SIG-M5 (cell line): ENCODE results near the gene GPR142.
"Not testable (repeated sequence)": the region's sequence is repeated elsewhere in the genome, so short reads cannot be mapped to it uniquely, and the experiment has no call there.

Experiments
- DNase-seq: peaks from one replicate; lab custom pipeline; 2025; lab: John Stamatoyannopoulos, UW

Gene GPR142

DNA sequence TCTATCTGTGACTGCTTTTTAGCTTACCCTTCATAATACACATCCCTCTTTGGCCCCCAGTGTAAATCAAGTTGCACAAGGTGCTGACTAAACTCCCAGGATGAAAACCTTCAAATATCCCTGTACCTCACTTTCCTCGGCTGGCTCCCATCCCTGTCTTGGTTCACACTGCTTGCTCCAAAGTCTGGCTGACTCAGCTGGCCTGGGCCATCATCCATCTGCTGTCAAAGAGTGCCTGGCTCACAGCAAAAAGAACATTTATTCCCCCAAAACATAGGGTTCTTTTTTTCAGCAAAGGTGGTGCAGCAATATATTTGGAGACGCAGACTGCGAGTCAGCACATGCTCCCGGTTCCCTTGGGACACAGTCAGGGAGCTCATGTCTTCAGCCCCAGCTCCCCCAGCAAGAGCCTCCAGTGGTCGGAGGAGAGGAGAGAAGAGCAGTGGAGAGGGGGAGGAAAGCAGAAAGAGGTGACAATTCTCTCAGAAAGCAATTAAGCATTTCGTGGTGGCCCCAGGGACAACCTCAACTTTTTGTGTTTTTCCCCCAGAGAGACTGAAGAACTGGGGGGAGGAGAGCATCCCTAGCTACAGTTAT lies 26.1 kb downstream of the GPR142 start:
- DNase-seq = no peak

DNA sequence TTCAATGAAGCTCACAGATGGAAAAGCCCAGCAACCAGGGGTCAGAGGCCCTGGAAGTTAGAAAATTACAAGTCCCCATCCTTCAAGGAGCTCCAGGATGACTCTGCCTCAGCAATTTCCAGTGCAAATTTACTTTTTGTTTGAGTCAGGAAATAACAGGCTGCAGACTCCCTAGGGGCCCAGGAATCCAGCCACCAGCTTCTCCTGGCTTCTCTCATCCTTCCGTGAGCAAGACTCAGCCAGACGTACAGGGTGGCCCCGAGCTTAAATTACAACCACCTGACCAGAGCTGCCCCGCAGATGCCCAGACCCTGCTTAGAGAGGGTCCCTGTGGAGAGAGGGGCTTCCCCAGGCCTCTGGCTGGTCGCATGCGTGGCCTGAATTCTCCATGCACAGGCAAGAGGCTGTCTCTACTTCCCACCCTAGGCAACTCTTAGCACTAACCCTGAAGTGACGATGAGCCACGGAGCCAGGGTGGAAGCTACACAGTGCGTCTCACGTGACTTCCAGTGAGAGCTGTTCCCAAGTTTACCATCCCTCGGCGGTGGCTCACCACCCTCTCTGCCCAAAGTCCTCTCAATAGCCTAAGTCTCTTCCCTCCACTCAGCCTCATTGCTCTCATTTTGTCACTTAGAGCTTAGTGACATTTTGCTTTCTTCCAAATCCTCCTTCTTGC lies 27.1 kb downstream of the GPR142 start:
- DNase-seq = no peak

DNA sequence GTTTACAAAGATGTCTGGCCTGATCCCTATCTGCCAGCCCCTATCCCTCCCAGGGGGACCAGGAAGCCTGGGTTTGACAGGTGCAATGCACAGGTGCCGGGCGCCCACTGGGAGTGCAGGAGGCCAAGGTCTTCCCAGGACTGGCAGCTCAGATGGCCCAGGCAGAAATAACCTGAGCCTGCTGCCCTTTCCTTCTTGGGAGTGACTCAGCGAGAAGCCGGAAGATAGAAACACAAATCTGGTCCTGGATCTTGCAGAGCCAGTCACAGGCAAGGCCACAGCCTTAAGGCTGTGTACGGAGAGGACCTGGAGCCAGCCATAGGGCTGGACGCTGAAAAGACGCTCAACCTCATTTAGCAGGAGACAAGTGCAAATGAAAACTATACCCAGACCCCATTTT lies 27.7 kb downstream of the GPR142 start:
- no peak for DNase-seq

DNA sequence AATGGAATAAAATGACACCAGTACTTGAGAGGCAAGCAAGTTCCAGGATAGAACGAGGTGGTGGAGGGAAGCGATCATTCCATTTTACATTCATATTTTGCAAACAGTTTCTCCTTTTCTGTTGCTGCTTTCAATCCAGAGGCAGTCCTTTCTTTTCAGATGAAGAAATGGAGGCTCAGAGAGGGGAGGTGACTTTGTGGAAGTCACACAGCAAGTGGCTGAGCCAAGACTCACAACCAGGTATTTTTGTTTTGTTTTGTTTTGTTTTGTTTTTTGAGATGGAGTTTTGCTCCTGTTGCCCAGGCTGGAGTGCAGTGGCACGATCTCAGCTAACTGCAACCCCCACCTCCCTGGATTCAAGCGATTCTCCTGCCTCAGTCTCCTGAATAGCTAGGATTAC lies 29.3 kb downstream of the GPR142 start:
- DNase-seq = no peak

DNA sequence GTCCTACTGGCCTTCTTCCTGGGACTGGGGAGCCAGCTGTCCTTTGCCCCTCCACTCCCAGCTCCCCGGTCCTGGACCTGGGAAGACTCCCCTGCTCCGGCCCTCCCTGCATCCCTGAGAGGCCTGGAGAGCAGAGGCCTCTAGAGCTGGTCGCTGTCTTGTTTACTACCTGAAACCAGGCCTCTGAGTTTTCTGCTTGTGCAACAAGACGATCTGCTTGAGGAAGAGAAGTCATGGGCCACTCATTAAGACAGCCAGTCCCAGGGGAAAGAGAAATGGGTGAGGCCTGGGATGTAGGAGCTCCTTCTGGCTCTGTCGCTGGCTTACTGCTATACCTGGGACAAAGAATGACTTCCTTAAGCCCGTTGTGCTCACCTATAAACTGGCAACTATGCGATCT lies 34.7 kb downstream of the GPR142 start:
- no peak for DNase-seq

DNA sequence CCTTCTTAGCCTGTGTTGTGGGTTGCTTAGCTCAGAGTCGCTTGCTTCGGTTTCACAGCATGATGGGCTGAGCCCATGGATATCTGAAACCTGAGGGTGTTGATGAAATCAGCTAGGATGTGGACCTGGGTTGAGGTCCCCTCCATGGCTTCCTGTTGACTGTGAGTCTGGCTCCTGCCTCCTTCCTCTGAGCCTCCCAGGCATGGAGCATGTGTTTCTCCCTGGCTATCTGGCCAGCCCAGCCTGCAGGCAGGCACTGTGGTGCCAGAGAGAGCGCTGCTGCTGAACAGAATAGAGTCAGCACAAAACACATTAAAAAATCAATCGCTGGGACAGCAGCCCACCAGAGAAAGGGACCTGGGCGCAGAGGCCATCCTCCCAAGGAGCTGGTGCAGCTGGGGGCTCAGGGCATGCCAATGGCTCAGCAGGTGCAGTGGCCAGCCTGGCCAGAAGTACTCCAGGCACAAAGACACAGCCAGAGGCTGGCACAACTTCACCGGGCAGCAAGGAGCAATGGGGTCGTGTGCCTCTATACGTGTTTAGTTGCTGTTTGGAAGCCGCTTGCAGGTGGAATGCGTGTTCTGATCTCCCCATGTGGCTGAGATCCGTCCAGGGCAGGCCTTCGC lies 36.3 kb downstream of the GPR142 start:
- no peak for DNase-seq

DNA sequence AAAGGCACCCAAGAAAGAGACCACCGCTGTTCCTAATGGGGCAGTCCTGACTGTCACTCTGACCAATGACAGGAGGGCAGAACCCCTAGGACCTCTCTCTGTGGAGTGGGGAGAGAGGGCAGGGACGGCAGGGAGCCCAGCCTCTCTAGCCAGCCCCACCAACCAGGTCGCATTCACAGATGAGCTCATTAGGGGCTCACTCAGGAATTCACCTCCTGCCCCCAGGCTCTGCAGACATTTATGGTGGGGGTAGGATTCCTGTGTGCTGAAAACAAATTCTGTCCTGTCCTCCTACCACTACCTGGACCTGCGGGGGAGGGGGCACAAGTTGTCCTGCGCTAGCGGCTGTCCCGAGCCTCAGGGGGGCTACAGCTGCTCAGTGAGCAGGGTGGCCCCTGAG lies 36.9 kb downstream of the GPR142 start:
- DNase-seq = no peak

DNA sequence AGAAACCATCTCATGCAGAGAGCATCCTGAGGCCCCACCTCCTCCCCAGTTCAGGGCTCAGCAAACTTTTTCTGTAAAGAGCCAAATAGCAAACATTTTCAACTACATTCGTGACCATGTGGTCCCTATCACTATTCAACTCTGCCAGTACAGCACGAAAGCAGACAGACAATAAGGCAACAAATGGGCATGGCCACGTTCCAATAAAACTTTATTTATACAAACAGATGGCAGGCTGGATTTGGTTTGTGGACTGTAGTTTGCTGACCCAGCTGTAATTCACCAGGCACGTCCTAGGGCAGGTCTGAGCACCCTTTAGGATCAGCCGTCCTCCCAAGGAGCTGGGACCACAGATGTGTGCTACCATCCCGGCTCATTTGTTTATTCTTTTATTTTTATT lies 37.5 kb downstream of the GPR142 start:
- no peak for DNase-seq

DNA sequence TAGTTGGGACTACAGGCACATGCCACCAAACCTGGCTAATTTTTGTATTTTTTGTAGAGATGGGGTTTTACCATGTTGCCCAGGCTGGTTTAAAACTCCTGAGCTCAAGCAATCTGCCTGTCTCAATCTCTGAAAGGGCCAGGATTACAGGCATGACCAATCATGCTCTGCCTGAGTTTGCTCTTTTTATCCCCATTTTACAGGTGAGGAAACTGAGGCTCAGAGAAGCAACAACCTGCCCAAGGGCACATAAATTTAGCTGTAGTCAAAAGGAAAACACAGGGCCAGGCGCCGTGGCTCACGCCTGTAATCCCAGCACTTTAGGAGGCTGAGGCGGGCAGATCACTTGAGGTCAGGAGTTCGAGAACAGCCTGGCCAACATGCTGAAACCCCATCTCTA lies 38.0 kb downstream of the GPR142 start:
- not testable (repeated sequence) for DNase-seq

DNA sequence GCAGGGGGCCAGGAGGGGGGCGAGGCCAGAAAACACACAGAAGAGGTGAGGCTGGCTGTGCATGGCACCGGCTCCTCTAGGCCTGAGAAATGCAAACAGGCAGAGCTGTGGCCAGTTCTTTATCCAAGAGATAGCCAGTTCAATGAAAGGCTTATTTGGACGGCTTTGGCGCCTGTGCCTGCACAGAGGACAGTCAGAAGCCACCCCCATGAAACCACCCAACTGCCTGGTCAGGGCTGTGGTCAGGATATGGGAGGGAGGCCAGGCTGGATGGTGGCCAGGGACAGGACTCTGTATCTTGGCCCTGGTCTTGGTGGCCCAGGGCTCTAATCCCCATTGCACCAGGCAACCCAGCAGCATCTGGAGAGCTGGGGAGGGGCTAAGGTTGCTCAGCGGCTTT lies 40.1 kb downstream of the GPR142 start:
- no peak for DNase-seq

DNA sequence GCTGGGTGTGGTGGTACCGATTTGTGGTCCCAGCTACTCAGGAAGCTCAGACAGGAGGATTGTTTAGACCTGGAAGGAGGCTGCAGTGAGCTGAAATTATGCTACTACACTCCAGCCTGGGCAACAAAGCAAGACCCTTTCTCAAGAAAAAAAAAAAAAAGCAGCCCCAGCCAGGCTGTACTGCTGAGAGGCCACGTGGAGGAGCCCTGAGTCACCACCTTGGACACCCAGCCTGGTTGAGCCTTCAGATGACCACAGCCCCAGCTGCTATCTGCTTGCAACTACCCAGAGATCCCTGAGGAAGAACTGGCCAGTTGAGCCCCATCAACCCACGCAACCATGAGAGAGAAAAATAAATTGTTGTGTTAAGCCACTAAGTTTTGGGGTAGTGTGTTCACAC lies 41.0 kb downstream of the GPR142 start:
- no peak for DNase-seq

DNA sequence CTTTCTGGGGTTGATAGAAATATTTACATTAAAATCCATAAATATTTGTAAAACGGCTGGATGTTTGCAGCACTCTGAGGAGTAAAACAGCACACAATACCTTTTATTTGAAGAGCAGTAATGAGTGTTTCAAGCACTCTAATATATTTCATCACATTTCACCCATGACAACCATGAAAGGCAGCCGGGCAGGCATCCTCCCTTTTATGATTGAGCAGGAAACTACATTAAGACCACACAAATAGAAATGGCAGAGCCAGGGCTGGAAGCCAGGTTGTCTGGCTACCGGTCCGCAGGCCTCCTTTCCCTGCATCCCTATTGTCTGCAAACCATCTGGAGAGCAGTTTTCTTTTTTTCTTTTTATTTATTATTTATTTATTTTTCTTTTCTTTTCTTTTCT lies 41.5 kb downstream of the GPR142 start:
- no peak for DNase-seq

DNA sequence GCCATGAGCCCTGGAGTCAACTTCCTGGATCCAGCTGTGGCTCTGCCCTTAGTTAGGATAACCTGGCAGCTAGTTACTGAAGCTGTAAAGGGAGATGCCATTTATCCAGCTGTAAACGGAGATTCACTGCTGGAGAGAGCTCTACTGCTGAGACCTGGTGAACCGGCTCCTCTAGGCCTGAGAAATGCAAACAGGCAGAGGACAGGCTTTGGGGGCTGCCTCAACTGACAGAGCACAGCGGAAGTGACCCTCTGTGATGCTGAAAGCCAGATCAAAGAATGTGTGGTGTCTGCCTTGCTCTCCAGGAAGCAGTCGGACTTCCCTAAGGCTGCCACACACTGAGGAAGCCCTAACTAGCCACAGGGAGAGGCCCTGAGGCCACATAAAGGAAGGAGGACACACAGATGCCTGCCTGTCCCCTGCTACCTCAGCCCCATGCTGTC lies 42.7 kb downstream of the GPR142 start:
- no peak for DNase-seq

DNA sequence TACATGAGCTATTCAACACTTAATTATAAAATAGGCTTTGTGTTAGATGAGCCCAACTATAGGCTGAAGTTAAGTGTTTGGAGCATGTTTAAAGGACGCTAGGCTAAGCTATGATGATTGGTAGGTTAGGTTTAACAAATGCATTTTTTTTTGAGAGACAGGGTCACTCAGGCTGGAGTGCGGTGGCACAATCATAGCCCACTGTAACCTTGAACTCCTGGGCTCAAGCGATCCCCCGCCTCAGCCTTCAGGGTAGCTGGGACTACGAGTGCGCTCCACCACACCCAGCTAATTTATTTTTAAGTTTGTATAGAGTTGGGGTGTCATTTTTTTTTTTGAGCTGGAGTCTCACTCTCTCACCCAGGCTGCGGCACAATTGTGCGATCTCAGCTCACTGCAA lies 45.3 kb downstream of the GPR142 start:
- DNase-seq = no peak

DNA sequence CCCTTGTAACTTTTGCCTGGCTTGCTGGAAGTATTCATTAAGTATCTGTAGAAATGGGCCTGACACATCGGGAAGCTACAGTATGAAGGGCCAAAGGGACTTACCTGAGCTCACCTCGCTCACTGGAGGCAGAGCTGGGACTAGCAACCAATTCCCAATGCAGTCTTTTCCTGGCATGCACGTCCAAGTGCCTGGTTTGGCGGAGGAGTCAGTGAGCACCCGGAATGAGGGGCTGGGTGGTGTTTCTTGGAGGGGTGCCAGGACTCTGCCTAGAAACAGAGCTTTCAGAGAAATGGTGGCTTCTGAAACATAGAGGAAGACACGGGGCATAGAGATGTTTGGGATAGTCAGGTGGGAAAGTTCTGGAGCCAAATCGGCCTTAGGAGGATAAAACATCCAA lies 46.2 kb downstream of the GPR142 start:
- DNase-seq = no peak

DNA sequence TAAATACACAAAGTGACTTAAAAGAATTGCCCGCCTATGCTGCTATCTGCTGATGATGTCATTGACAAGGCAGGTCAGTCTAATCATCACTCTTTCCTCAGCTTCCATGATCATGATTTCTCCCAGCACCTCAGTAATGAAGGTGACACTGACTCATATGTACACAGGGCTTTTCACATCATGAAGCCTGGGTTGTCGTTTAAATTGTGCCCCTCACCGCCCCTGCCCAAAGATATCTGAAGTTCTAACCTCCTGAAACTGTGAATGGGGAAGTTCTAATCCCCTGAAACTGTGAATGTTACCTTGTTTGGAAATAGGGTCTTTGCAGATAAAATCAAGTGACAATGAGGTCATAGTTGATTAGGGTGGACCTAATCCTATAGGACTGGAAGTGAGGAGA lies 47.2 kb downstream of the GPR142 start:
- no peak for DNase-seq

DNA sequence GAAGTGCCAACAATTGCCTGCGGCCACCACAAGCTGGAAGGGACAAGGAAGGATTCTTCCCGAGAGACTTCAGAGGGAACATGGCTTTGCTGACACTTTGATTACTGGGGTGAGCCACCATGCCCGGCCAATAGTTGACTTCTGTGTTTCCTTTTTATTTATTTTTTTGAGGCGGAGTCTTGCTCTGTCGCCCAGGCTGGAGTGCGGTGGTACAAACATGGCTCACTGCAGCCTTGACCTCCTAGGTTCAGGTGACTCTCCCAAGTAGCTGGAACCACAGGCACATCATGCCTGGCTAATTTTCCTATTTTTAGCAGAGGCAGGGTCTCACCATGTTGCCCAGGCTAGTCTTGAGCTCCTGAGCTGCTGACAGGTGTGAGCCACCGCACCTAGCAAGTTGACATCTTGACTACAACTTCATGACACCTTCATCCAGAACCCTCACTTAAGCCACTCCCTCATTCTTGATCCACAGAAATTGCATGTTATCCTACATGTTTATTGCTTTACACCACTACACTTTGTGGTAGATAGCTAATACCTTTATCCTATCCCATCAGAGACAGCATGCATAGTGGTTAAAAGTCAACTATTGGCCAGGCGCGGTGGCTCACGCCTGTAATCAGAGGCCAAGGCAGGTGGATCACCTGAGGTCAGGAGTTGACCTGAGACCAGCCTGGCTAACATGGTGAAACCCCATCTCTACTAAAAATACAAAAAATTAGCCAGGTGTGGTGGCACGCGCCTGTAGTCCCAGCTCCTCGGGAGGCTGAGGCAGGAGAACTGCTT lies 48.5 kb downstream of the GPR142 start:
- no peak for DNase-seq

DNA sequence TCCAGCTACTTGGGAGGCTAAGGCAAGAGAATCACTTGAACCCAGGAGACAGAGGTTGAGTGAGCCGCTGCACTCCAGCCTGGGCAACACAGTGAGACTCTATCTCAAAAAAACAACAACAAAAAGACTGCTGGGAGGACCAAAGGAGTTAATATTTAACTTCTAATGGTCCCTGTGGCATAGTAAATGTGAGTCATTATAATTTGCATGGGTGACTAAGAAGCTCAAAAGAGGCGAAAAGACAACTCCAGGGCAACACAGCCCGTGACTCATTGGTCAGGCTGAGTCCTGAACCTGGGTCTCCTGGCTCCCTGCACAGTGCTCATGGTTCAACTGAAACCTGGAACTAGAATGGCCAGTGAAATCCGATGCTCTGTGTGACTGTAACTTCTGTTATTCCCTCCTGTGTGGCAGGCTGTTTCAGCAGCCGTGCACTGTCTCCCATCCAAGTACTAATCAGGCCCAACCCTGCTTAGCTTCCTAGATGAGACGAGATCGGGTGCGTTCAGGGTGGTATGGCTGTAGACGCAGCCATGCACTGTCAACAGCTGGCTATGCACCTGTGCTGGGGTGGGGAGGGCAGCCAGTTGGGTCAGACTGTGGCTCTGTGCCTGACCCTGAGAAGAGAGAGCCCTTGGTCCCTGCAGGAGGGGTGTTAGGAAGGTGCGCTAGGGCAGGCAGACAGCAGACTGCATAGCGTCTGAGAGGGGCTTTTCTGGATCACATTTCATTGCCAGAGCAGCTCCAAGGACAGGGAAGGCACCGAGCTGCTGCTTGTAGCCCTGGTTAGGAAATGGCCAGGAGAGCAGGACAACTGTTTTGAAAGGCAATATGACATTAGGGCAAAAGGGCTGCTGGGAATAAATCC lies 50.1 kb downstream of the GPR142 start:
- DNase-seq = no peak

DNA sequence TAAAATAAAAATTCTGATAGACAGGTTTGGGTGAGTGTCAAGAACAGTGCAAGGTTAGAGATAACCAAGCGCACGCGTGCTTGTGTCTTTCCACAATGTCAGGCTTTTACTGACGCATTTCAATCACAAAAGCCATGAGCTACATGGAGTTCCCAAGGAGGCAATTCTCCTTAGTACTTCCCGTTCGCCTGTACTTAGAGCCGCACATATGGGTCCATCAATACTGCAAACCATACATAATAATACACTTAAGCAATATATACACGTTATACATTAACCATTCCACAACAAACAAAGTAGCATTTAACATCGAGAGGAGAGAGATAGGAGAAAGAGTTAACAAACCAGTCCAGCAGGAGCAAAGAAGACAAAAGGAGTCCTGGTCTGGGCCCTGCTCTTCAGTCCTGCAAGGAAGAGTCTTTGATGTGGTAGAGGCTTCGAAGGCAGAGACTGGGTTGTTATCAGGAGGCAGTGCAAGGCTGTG lies 52.7 kb downstream of the GPR142 start:
- DNase-seq = no peak
